ENCODE results near the gene MPL. TPM values are rescaled to one million over a fixed set of nuclear protein-coding genes. Genes with fewer than 3 reads are reported as not detected.
"Not testable (repeated sequence)": the region's sequence is repeated elsewhere in the genome, so short reads cannot be mapped to it uniquely, and the experiment has no call there.

Gene MPL
- total RNA-seq, 1 donor from 2014 or later, result not detected

- no peak for DNase-seq (ENCODE audit: low read depth, low spot score)
Observed at GRCh38 chr1:43352881-43353280, 15.3 kb downstream of the MPL start.

- DNase-seq (ENCODE audit: low read depth, low spot score), result no peak
Observed at GRCh38 chr1:43354471-43354870, 16.9 kb downstream of the MPL start.

- DNase-seq (ENCODE audit: low read depth, low spot score), result no peak
Observed at GRCh38 chr1:43354936-43355335, 17.3 kb downstream of the MPL start.

- DNase-seq (ENCODE audit: low read depth, low spot score), result no peak
Observed at GRCh38 chr1:43357251-43357650, 19.6 kb downstream of the MPL start.

GRCh38 chr1:43358121-43358745 lies 20.6 kb downstream of the MPL start:
- DNase-seq (ENCODE audit: low read depth, low spot score), result no peak

GRCh38 chr1:43358746-43359693 lies 21.4 kb downstream of the MPL start, which contains the start of gene CDC20:
Gene CDC20, plus strand, starts transcription at chr1:43358981. Its CDS starts 235 bp downstream, at chr1:43359216.
- peak; percentile 78 for DNase-seq (ENCODE audit: low read depth, low spot score)

GRCh38 chr1:43359696-43360095 lies 22.1 kb downstream of the MPL start:
- DNase-seq (ENCODE audit: low read depth, low spot score), result no peak

GRCh38 chr1:43360616-43361015 lies 23.0 kb downstream of the MPL start:
- no peak for DNase-seq (ENCODE audit: low read depth, low spot score)

- DNase-seq (ENCODE audit: low read depth, low spot score), result no peak
Observed at GRCh38 chr1:43363283-43363934, 25.8 kb downstream of the MPL start.

GRCh38 chr1:43363935-43364525 lies 26.4 kb downstream of the MPL start:
- no peak for DNase-seq (ENCODE audit: low read depth, low spot score)

- DNase-seq (ENCODE audit: low read depth, low spot score), result no peak
Observed at GRCh38 chr1:43365678-43366077, 28.1 kb downstream of the MPL start.

- no peak for DNase-seq (ENCODE audit: low read depth, low spot score)
Observed at GRCh38 chr1:43366179-43366578, 28.6 kb downstream of the MPL start.

GRCh38 chr1:43366601-43367025 lies 29.0 kb downstream of the MPL start:
- no peak for DNase-seq (ENCODE audit: low read depth, low spot score)

- no peak for DNase-seq (ENCODE audit: low read depth, low spot score)
Observed at GRCh38 chr1:43367026-43367903, 29.6 kb downstream of the MPL start.

GRCh38 chr1:43367904-43368645 lies 30.5 kb downstream of the MPL start, which contains the start of gene ELOVL1:
Gene ELOVL1, minus strand, starts transcription at chr1:43368011. Its CDS starts 2,402 bp downstream, at chr1:43365609.
- peak; percentile 52 for DNase-seq (ENCODE audit: low read depth, low spot score)

GRCh38 chr1:43368646-43369020 lies 31.0 kb downstream of the MPL start:
- DNase-seq (ENCODE audit: low read depth, low spot score), result no peak

GRCh38 chr1:43369779-43370178 lies 32.2 kb downstream of the MPL start:
- DNase-seq (ENCODE audit: low read depth, low spot score), result not testable (repeated sequence)

GRCh38 chr1:43370564-43370963 lies 32.9 kb downstream of the MPL start:
- DNase-seq (ENCODE audit: low read depth, low spot score), result no peak

- DNase-seq (ENCODE audit: low read depth, low spot score), result no peak
Observed at GRCh38 chr1:43372172-43372571, 34.6 kb downstream of the MPL start.

All from pulmonary artery endothelial cell (primary cell).